Adrenal gland (tissue), 5 donors: Measurements from ENCODE around the gene PASD1.
"Not testable (repeated sequence)": the region's sequence is repeated elsewhere in the genome, so short reads cannot be mapped to it uniquely, and the experiment has no call there.

Experiments used
- CTCF ChIP-seq, 6 experiments: fragments of 450-650 bp in 4 of 6; fragments of 200-600 bp in 2 of 6; sonication (generic) in 1 of 6; IDR thresholded peaks; 1 replicate in 5 of 6; 2 replicates in 1 of 6; pipeline versions ENCODE4 v1.5.1 to v1.8.0; 2016 to 2021; ENCODE audit warnings: antibody characterized with exemption in 6 of 6, mild to moderate bottlenecking in 2 of 6, moderate library complexity in 1 of 6
- POLR2A ChIP-seq, 2 donors: fragments of 450-650 bp; IDR thresholded peaks; one replicate each; pipeline ENCODE4 v1.6.1; 2017; ENCODE audit warnings: antibody characterized with exemption in 2 of 2, mild to moderate bottlenecking in 2 of 2, moderate library complexity in 1 of 2
- donor health status: DM: no; HTN: no; CAD: no.

GRCh38 chrX:151563003-151563402 lies 472 bp upstream of the PASD1 start:
- TF ChIP-seq CTCF, POLR2A (IDR thresholded peaks at IDR 0.05): not testable (repeated sequence)
